ENCODE results near the gene IER5.
A peak's percentile ranks its signal among the peaks of the same experiment; 100 is the strongest.

The IER5 gene

DNA sequence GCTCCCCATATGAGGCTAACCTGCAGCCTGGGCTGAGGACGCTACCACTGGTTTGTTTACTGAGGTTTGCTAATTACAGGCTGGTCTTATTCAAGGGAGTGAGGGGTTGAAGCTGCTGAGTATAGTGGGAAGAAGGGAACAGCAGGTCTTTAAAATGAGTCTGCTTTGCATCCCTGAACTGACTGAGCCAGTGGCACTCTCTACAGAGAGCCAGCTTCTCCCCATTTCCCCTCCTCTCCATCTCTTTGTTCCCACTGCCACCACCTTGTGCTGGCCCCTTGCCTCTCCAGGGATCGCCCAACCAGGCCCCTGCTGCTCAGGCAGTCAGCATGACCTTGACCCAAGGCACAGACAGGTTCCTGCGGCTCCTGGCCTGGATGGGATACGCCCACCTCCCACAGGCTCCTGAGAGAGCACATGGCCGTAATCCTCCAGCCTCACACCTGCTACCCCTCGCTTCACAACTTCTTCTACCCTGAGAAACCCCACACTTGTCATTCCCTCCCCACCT lies 45.0 kb downstream of the IER5 start:
- no peak for DNase-seq
- TF ChIP-seq GATA1 (IDR thresholded peaks at IDR 0.05; ENCODE audit: low read depth, low read length) (no peak), POLR2A (IDR thresholded peaks at IDR 0.05; ENCODE audit: low read length) (no peak)

DNA sequence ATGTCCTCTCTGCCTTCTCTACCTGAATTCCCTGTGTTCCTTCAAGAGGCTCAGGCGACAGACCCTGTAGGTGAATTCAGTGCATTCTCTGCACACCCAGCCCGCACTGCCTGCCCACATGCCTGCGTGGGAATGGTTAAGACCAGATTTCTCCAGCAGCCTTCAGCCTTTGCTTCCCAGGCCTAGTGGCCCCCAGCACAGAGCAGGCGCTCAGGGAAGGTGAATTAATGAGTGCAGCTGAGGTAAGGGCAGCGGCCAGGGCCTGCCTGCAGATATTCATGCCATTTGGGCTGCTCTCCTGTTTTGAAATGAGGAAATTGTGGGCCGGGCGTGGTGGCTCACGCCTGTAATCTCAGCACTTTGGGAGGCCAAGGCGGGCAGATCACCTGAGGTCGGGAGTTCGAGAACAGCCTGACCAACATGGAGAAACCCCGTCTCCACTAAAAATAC lies 45.5 kb downstream of the IER5 start:
- no peak for DNase-seq
- TF ChIP-seq POLR2A (IDR thresholded peaks at IDR 0.05; ENCODE audit: low read length) = no peak
- TF ChIP-seq GATA1 (IDR thresholded peaks at IDR 0.05; ENCODE audit: low read depth, low read length) = no peak

DNA sequence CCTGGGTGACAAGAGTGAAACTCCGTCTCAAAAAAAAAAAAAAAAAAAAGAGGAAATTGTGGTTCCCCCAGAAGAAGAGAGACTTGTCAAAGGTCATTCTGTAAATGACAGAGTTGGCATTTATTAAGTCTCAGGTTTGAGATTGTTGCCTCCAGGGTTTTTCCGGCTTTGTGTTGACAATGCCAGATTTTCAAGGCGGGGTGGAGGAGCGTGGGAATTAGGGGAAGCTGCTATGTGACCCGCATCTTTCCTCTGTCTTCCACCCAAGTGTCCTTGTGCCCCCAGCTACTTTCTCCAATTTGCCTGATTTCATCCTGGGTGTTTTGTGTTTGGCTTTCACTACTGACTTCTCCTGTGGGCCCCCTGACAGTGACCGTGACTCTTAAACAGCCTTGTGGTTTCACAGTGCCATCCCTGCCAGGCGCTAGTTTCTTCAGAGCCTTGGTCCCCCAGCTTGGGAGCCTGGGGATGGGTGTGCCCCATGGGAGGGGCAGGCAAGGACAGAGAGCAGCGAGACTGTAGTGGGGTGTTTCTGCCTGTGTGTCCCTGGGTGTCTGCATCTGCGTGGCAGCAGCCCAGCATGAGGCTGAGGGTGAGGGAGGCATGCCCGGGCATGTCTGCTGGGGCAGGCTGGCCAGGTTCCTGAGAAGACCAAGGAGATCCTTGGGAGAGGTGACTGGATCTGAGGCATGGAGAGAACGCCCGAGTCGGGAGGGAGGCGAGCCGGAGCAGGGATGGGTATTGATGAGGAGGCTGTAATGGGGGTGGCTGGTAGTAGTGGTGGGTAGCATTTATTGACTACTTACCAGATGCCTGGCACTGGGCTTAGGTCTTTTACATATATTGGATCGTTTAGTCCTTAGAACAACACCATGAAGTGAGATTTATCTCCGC lies 46.3 kb downstream of the IER5 start:
- TF ChIP-seq GATA1 (IDR thresholded peaks at IDR 0.05; ENCODE audit: low read depth, low read length) (no peak), POLR2A (IDR thresholded peaks at IDR 0.05; ENCODE audit: low read length) (peak; percentile 47)
- peak; percentile 49 to 80 for DNase-seq

DNA sequence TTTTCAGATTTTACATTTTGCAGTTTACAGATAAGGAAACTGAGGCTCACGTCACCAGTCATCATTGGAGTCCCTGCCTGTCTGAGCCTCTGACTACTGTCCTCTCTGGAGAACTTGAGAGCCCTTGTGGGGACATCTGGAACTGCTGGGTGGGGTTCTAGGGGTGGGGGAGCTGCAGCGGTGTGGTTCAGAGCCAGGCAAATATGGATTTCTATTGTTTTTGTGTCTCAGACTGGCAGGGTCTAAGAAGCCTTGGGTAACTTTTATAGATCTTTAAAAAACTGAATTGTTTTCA lies 46.9 kb downstream of the IER5 start:
- DNase-seq = peak; percentile 57 to 74
- TF ChIP-seq POLR2A (IDR thresholded peaks at IDR 0.05; ENCODE audit: low read length) (peak; percentile 16), GATA1 (IDR thresholded peaks at IDR 0.05; ENCODE audit: low read depth, low read length) (no peak)

DNA sequence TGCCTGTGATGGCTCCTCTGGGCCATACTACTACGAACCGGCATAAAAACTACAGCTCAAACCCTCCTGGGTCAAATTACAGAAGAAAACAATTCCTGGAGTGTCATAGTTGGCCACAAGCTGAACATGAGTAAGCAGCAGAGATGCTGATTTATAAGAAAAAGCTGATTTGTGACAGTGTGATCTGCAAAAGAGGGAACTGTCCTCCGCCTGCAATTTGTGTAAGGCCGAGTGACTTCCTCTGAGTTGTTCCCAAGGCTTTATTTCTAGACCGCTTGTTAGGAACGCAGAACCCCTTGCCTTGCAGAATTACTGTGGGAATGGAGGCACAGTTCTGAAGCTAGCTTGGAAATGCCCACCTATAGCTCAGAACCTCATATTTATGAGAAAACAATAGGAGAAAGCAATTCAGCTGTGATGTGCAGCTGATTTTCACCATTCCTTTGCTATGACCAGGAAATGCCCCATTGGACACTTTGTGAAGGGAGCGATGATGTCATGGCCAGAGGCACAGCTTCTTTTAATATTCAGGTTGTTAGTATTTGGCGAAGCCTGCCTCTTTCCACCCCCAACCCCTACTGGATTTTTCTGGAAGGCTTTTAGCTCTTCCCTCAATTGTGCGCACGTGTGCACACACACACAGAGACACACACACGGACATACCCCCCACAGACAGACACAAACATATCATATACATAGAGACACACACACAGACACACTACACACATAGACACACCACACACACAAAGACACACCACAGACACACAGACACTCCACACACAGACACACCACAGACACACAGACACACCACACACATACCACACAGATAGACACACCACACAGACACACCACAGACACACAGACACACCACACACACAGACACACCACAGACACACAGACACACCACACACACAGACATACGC lies 47.6 kb downstream of the IER5 start:
- peak in 1 of 2 experiments; percentile 61 for DNase-seq
- no peak for TF ChIP-seq POLR2A (IDR thresholded peaks at IDR 0.05; ENCODE audit: low read length)
- no peak for TF ChIP-seq GATA1 (IDR thresholded peaks at IDR 0.05; ENCODE audit: low read depth, low read length)

DNA sequence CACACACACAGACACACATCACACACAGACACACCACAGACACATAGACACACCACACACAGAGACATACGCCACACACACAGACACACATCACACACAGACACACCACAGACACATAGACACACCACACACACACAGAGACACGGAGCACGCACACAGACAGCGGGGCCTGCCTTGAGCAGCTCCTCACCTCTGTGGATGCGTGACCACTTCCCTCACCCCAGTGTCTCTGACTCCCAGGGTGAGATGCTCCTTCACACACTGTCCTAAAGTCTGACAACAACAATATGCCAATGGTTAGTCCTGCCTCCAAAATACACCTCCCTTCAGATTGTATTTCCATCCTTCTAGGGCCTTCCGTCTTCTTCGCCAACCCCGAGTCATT lies 48.2 kb downstream of the IER5 start:
- no peak for DNase-seq
- TF ChIP-seq POLR2A (IDR thresholded peaks at IDR 0.05; ENCODE audit: low read length) (no peak), GATA1 (IDR thresholded peaks at IDR 0.05; ENCODE audit: low read depth, low read length) (no peak)

DNA sequence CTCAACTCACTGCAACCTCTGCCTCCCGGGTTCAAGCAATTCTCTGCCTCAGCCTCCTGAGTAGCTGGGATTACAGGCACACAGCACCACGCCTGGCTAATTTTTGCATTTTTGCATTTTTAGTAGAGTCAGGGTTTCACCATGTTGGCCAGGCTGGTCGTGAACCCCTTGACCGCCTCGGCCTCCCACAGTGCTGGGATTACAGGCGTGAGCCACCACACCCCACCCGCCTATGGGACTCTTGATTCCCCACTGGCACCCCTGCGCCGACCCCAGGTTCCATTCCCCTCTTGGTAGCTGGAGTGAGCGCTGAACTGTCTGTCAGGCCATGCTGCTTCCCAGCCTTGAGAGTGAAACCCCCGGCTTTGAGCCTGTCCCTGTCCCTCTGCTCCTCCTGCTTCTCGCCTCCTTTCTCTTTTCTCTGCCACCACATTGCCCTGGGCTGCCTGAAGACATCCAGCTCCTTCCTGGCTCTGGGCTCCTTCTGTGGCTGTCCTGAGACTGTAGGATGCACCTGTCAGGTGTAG lies 48.8 kb downstream of the IER5 start:
- TF ChIP-seq POLR2A (IDR thresholded peaks at IDR 0.05; ENCODE audit: low read length) = no peak
- no peak for TF ChIP-seq GATA1 (IDR thresholded peaks at IDR 0.05; ENCODE audit: low read depth, low read length)
- no peak for DNase-seq

DNA sequence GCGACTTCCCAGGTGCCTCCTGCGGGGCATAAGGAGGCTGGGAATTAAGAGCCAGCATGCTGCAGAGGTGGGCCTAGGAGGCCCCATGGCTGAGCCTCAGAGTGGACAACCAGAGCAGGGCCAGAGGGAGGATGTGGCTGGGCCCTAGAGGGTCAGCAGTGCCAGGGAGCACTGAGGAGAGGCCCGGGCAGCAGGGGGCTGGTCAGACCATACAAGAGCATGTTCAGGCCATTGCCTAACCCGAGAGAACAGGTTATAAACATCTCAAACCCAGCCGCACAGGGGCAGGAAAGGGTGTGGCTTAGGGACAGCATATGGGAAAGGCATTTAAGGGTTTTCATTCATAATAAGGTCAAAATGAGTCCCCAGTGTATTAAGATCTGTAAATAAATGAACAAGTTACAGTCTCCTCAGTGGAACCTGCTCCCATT lies 51.1 kb downstream of the IER5 start:
- no peak for DNase-seq
- TF ChIP-seq POLR2A (IDR thresholded peaks at IDR 0.05; ENCODE audit: low read length) = no peak
- no peak for TF ChIP-seq GATA1 (IDR thresholded peaks at IDR 0.05; ENCODE audit: low read depth, low read length)

DNA sequence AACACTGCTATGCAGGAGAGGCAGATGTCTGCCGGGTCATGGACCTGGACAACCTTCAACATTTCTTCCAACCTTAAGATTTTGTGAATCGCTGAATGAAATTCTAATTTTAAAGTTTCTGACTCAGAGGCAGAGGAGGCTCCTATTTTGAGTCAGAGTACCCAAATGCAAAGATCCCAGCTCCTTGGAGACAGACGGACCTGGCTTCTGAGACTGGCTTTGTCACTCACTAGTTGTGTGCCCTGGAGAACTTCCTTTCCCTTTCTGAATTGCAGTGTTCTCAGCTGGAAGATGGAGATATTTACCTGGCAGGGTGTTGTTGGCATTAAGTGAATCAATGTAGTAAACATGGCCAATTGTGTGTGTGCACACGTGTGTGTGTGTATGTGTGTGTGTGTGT lies 51.9 kb downstream of the IER5 start:
- TF ChIP-seq GATA1 (IDR thresholded peaks at IDR 0.05; ENCODE audit: low read depth, low read length) (no peak), POLR2A (IDR thresholded peaks at IDR 0.05; ENCODE audit: low read length) (no peak)
- DNase-seq = no peak

DNA sequence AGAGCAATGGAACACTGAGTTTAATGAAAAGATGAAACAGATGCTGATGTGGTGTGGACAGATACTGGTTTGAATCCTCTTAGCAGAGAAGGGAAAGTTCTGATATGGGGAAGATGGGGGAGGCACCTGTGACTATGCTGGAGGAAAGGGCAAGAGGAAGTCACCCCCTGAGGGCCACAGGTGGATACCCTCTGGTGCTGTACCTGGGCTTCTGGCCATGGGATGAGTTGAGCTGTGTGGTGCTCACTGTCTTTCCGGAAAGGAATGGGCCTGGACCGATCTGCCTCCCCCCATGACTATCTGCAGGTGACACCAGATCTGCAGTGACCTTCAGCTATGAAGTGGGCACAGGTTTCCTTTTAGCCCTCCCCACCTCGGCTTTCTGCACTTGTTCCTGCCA lies 52.4 kb downstream of the IER5 start:
- no peak for DNase-seq
- TF ChIP-seq GATA1 (IDR thresholded peaks at IDR 0.05; ENCODE audit: low read depth, low read length) (no peak), POLR2A (IDR thresholded peaks at IDR 0.05; ENCODE audit: low read length) (no peak)

DNA sequence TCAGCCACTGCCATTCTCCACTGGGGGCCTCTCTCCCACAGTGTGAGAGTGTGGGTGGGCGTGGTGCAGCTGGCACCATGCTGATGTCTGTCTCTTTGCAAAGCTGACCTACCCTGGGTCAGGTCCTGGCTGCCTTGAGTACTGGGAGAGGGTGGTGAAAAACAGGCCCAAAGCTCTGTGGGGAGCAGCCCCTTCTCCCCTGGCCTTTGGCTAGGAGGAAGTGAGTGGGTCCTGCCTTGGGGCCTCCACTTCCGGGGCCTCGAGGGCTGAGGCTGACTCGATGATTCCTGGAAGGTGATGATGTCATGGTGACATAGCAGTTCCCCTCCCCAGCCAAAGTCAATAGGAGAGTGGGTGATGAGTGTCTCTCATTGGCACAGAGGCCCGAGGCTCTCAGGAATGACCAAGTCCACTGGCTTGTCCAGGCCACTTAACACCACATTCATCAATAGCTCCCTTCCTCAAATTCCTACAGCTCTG lies 53.0 kb downstream of the IER5 start:
- DNase-seq = peak; percentile 80 to 91
- no peak for TF ChIP-seq POLR2A (IDR thresholded peaks at IDR 0.05; ENCODE audit: low read length)
- TF ChIP-seq GATA1 (IDR thresholded peaks at IDR 0.05; ENCODE audit: low read depth, low read length) = no peak
